ENCODE measurements around the gene FUBP3. TPM values are rescaled to one million over a fixed set of nuclear protein-coding genes. Genes with fewer than 3 reads are reported as not detected.

The FUBP3 gene, protein sequence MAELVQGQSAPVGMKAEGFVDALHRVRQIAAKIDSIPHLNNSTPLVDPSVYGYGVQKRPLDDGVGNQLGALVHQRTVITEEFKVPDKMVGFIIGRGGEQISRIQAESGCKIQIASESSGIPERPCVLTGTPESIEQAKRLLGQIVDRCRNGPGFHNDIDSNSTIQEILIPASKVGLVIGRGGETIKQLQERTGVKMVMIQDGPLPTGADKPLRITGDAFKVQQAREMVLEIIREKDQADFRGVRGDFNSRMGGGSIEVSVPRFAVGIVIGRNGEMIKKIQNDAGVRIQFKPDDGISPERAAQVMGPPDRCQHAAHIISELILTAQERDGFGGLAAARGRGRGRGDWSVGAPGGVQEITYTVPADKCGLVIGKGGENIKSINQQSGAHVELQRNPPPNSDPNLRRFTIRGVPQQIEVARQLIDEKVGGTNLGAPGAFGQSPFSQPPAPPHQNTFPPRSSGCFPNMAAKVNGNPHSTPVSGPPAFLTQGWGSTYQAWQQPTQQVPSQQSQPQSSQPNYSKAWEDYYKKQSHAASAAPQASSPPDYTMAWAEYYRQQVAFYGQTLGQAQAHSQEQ
- 26.2 and 27.8 TPM in 2 replicates for total RNA-seq

DNA sequence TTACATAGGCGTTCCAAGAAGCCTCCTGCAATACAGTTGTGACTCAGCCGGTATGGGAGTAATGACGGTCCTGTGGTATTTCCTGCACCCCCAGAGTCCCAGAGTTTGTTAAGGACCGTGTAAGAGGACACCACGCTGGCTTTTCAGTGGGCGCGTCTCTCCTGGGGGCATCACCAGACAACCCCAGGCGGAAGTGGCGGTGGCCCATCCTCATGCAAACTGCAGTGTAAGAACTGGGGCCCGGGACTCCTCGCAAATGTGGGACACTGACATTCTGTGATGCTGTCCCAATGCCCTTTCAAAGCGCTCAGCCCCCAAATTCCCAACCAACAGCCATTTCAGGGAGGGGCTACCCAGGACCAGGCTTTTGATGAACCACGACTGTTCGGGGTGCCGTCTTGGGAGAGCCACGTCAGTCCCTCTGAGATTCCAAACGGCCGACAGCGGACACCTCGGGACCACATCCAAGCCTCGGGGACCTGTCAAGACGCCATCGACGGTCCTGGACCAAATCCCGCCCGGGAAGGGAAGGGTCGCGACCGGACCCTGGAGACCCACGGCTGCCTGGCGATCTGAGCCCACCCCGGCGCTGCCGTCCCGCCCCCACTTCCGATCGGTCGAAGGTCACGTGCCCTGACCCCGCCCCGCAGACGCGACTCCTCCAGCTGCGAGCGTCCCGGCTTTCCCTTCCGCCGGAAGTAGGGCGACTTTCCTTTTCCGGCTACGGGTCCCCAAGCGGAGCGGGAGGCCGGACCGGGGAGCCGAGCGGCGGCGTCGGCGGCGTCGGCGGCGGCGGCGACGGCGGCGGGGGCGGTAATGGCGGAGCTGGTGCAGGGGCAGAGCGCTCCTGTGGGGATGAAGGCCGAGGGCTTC is at the start of gene FUBP3:
Gene FUBP3 (plus strand): TSS at position 713 of the 873 bp plus-strand sequence. CDS start 104 bp downstream, at position 817.

DNA sequence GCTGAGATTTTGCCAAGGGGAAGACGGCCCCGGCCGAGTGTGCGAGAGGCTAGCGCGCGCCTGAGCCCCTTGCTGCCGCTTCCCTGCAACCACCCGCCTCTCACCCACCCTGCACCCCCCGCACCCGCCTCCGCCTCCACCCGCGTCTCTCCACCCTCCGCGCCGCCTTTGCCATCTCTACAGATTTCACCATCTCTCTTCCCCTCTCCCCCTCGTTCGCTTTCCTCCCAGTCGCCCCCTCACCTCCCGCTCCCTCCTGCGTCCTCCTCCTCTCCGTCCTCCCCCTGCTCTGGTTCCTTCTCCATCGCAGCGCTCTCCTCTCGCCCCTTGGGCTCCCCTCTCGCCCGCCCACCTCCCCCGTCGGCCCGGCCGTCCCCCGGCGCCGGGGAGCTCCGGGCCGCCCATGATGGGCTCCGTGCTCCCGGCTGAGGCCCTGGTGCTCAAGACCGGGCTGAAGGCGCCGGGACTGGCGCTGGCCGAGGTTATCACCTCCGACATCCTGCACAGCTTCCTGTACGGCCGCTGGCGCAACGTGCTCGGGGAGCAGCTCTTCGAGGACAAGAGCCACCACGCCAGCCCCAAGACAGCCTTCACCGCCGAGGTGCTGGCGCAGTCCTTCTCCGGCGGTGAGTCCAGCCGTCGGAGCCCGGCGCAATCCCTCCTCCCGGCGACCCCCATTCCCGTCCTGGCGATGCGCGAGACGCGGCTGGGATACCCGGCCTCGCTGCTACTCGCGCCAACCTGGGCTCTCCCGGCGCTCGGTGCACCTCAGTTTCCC is 85.1 kb downstream of the FUBP3 start, which contains the start of gene PRDM12:
Gene PRDM12 (plus strand): TSS at position 344 of the 778 bp plus-strand sequence. CDS start 60 bp downstream, at position 404.

Other genes with a start within 250 kb of the FUBP3 start
- 273 and 384 TPM in 2 replicates for gene ASS1, start 134.6 kb upstream of the FUBP3 start, total RNA-seq
- gene PRDM12, start 85.0 kb downstream of the FUBP3 start, total RNA-seq = 0.12 TPM in 1 of 2 replicates, not detected in the other
- 18.3 and 22.3 TPM in 2 replicates for gene EXOSC2, start 114.2 kb downstream of the FUBP3 start, total RNA-seq